HCT116 (cell line): ENCODE results near the gene MICALL2. TPM values are rescaled to one million over a fixed set of nuclear protein-coding genes. Genes with fewer than 3 reads are reported as not detected.

ENCODE experiments used
- ATAC-seq: fragments of 200-7000 bp; cut with Tn5 transposase; 2 replicates; pipeline ENCODE4 v1.9.1; 2020; ENCODE audit warnings: mild to moderate bottlenecking, moderate library complexity
- BruUV-seq: library from RNA; stranded (reverse); fragments of 400-500 nt; replicated peaks from 2 replicates; lab custom pipeline; 2021; lab: Mats Ljungman, UMichigan
- CTCF ChIA-PET: fragments of 300-600 bp; sonication (Branson Sonifier 250); formaldehyde crosslinking; loops from one replicate; lab custom pipeline; 2021; ENCODE audit warnings: antibody characterized with exemption; lab: Charles Lee
- POLR2A ChIA-PET: fragments of 300-600, 350-600 bp; sonication (Branson Sonifier 250); formaldehyde crosslinking; loops from one replicate; lab custom pipeline; 2021; ENCODE audit warnings: antibody characterized with exemption; lab: Charles Lee
- RAD21 ChIA-PET, 2 experiments: fragments of 300-600 bp; sonication (Branson Sonifier 250); formaldehyde crosslinking; loops; one replicate each; lab custom pipeline; 2023; ENCODE audit warnings: low total read pairs in 2 of 2; ENCODE audit not compliant: uncharacterized antibody in 2 of 2, unreplicated experiment in 2 of 2, low non-redundant PET in 1 of 2; lab: Charles Lee
- DNase-seq: peaks from one replicate; pipeline ENCODE4 v3.0.0-alpha.2; 2010; ENCODE audit warnings: low read depth, low spot score
- H2AFZ ChIP-seq: fragments of 200-600 bp; shearing (Covaris generic), sonication (generic); 2 replicates; pipeline ENCODE4 v1.6.1; 2017; ENCODE audit warnings: low read depth, mixed run types, mixed read lengths, antibody characterized with exemption, low read length; ENCODE audit not compliant: poor library complexity, severe bottlenecking
- H3K27ac ChIP-seq: 2 replicates; pipeline ENCODE4 v1.5.1; 2012; ENCODE audit warnings: low read depth, low read length
- H3K27me3 ChIP-seq: fragments of 200-600 bp; sonication (generic); 2 replicates; pipeline ENCODE4 v1.6.1; 2016; ENCODE audit warnings: mixed run types, low read length, mixed read lengths; ENCODE audit not compliant: insufficient read depth
- H3K36me3 ChIP-seq, 2 experiments: fragments of 200-500 bp in 1 of 2; fragments of 200-600 bp in 1 of 2; sonication (Bioruptor generic) in 1 of 2; sonication (generic) in 1 of 2; 2 replicates each; pipeline versions ENCODE4 v1.5.1 to v1.6.1; 2014 to 2016; ENCODE audit warnings: low read length in 2 of 2, inconsistent platforms in 1 of 2, mixed read lengths in 1 of 2, mixed run types in 1 of 2; ENCODE audit not compliant: insufficient read depth in 2 of 2, control insufficient read depth in 1 of 2
- H3K4me1 ChIP-seq, 2 experiments: fragments of 200-600 bp in 1 of 2; sonication (generic) in 1 of 2; 2 replicates each; pipeline versions ENCODE4 v1.5.1 to v1.6.1; 2012 to 2017; ENCODE audit warnings: low read length in 2 of 2, inconsistent platforms in 1 of 2, mild to moderate bottlenecking in 1 of 2, mixed read lengths in 1 of 2, mixed run types in 1 of 2, moderate library complexity in 1 of 2; ENCODE audit not compliant: insufficient read depth in 2 of 2, control insufficient read depth in 1 of 2
- H3K4me2 ChIP-seq: fragments of 200-600 bp; sonication (generic); 2 replicates; pipeline ENCODE4 v1.6.1; 2017; ENCODE audit warnings: mixed run types, low read length, mixed read lengths
- H3K4me3 ChIP-seq, 2 experiments: fragments of 200-600 bp in 1 of 2; sonication (generic) in 1 of 2; replicated peaks in 1 of 2; 2 replicates each; pipeline ENCODE4 v1.5.1; 2011 to 2016; ENCODE audit warnings: low read length in 2 of 2, control low read depth in 1 of 2, low read depth in 1 of 2, mild to moderate bottlenecking in 1 of 2, mixed read lengths in 1 of 2, mixed run types in 1 of 2
- H3K79me2 ChIP-seq: fragments of 200-600 bp; sonication (generic); 2 replicates; pipeline ENCODE4 v1.6.1; 2017; ENCODE audit warnings: mild to moderate bottlenecking, mixed run types, low read length, moderate library complexity, mixed read lengths; ENCODE audit not compliant: insufficient read depth
- H3K9ac ChIP-seq: fragments of 200-600 bp; sonication (generic); 2 replicates; pipeline ENCODE4 v1.6.1; 2016; ENCODE audit warnings: low read length, mixed read lengths
- H3K9me2 ChIP-seq: fragments of 200-600 bp; sonication (generic), shearing (Covaris generic); 2 replicates; pipeline ENCODE4 v1.6.1; 2017; ENCODE audit warnings: mixed run types, mild to moderate bottlenecking, moderate library complexity; ENCODE audit not compliant: insufficient read depth
- H3K9me3 ChIP-seq, 2 experiments: fragments of 200-500 bp in 1 of 2; fragments of 200-600 bp in 1 of 2; sonication (Bioruptor generic) in 1 of 2; sonication (generic) in 1 of 2; 2 replicates each; pipeline ENCODE4 v1.6.1; 2014 to 2017; ENCODE audit warnings: low read length in 2 of 2, mixed read lengths in 2 of 2, inconsistent platforms in 1 of 2, low read depth in 1 of 2, mild to moderate bottlenecking in 1 of 2, mixed run types in 1 of 2, moderate library complexity in 1 of 2; ENCODE audit not compliant: control insufficient read depth in 1 of 2, insufficient read depth in 1 of 2
- H4K20me1 ChIP-seq: fragments of 200-600 bp; sonication (generic), shearing (Covaris generic); 2 replicates; pipeline ENCODE4 v1.6.1; 2017; ENCODE audit warnings: mixed run types, mild to moderate bottlenecking, moderate library complexity; ENCODE audit not compliant: insufficient read depth
- POLR2A ChIP-seq: IDR thresholded peaks from 2 replicates; pipeline ENCODE4 v1.7.0; 2011; ENCODE audit warnings: borderline replicate concordance; ENCODE audit not compliant: insufficient read depth, insufficient read length; ENCODE audit errors: extremely low read depth
- POLR2AphosphoS5 ChIP-seq: IDR thresholded peaks from 2 replicates; pipeline ENCODE4 v1.6.1; 2011; ENCODE audit warnings: mild to moderate bottlenecking, low read depth, low read length, moderate library complexity
- RAD21 ChIP-seq: IDR thresholded peaks from 2 replicates; pipeline ENCODE4 v1.6.1; 2012; ENCODE audit warnings: low read depth, mild to moderate bottlenecking
- SP1 ChIP-seq: IDR thresholded peaks from 2 replicates; pipeline ENCODE4 v1.6.1; 2012; ENCODE audit warnings: low read depth
- TCF7L2 ChIP-seq: IDR thresholded peaks from 2 replicates; pipeline ENCODE4 v1.7.0; 2011; ENCODE audit warnings: borderline replicate concordance, inconsistent platforms; ENCODE audit not compliant: insufficient read depth, insufficient read length; ENCODE audit errors: extremely low read depth
- YY1 ChIP-seq: IDR thresholded peaks from 2 replicates; pipeline ENCODE4 v1.6.1; 2011; ENCODE audit warnings: low read length, low read depth, moderate library complexity, mild to moderate bottlenecking; ENCODE audit not compliant: insufficient replicate concordance; ENCODE audit errors: extremely low read depth
- ZBTB33 ChIP-seq: IDR thresholded peaks from 2 replicates; pipeline ENCODE4 v1.6.1; 2011; ENCODE audit warnings: mild to moderate bottlenecking, low read length, moderate library complexity; ENCODE audit not compliant: insufficient replicate concordance; ENCODE audit errors: extremely low read depth
- ZFX ChIP-seq: fragments of 450-650 bp; IDR thresholded peaks from 2 replicates; pipeline ENCODE4 v1.6.1; 2017
- intact Hi-C: fragments of 100-400 bp; cut with micrococcal nuclease; formaldehyde crosslinking; loops from 2 replicates; pipeline ENCODE4 v1.10.0; 2022
- total RNA-seq: library from RNA; stranded (reverse); gene quantifications from one replicate; pipeline ENCODE4 v1.2.1, GENCODE V29; 2021; ENCODE audit not compliant: unreplicated experiment
- TF ChIP-seq, protein P1 (sequence below): IDR thresholded peaks from 2 replicates; pipeline ENCODE4 v1.6.1; 2012
- TF ChIP-seq, protein P2 (sequence below), 3 experiments: fragments of 200-600 bp in 1 of 3; sonication (generic) in 1 of 3; IDR thresholded peaks in 2 of 3; conservative IDR thresholded peaks in 1 of 3; 2 replicates each; pipeline ENCODE4 v1.5.1; 2012 to 2017; ENCODE audit warnings: low read depth in 2 of 3, low read length in 2 of 3, antibody characterized with exemption in 1 of 3, borderline replicate concordance in 1 of 3, control low read depth in 1 of 3, mild to moderate bottlenecking in 1 of 3, mixed read lengths in 1 of 3, mixed run types in 1 of 3, moderate library complexity in 1 of 3; ENCODE audit not compliant: insufficient read depth in 1 of 3

The MICALL2 gene
- total RNA-seq, 1 experiment from 2014 or later, result 60.7 TPM

DNA sequence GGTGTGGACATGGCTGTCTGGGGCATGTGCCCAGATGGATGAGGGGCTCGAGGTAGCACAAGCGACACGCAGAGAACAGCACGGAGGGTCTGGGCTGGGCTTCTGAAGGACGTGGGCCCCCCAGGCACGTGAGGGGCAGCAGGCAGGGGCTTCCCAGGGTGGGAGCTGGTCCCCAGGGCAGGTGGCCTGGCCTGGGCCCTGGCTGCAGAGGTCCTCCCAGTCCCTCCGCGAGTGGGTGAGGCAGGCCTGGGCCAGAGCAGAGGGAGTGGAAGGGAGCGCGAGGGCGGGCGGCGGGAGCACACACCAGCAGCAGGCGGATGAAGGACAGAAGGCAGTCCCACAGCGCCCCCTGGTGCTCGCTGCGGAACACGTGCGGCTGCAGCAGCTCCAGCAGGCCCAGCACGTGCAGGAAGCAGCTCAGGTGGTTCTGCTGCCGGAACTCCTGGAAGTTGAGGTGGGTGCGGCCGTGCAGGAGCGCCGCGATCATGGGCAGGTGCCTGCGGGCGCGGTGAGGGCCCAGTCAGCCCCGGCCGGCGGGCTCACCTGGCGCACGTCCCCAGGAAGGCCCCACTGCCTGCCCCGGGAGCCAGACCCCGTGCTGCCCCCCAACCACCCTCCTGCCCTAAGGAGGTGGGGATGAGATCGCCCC lies 14.7 kb upstream of the MICALL2 start:
- no peaks in the 10 kb centered on the region for H3K27me3 ChIP-seq
- H2AFZ ChIP-seq, result no peak overlapping the region
- H3K36me3 ChIP-seq, result peaks cover 2 to 20% of the 10 kb centered on the region in 2 experiments
- ATAC-seq, result peak; percentile 80
- no peaks in the 10 kb centered on the region for H4K20me1 ChIP-seq
- no peaks in the 10 kb centered on the region for H3K9me3 ChIP-seq
- H3K79me2 ChIP-seq, result no peaks in the 10 kb centered on the region
- no TSS peak for BruUV-seq
- intact Hi-C loops, result loop anchor here (1.0 kb wide), 3 partner anchors 42 to 280 kb away; no protein-coding TSS in a partner anchor
- ChIA-PET CTCF (interaction anchor here (0.6 to 2.0 kb wide), 11 partner anchors 12 to 290 kb away, joined by 3 to 20 read pairs (median 4); partner anchors contain the start of gene TMEM184A), POLR2A (no interaction called here), RAD21 (interaction anchor here in 1 of 2 experiments (0.5 to 0.8 kb wide), 3 partner anchors 13 to 252 kb away, joined by 3 to 5 read pairs (median 4); no protein-coding TSS in a partner anchor)
- peak overlapping the region; percentile 46 for H3K9ac ChIP-seq
- no peak overlapping the region for H3K4me3 ChIP-seq
- peak overlapping the region; percentile 62; the same call in 1 of the 2 replicates for H3K27ac ChIP-seq
- no peaks in the 10 kb centered on the region for H3K9me2 ChIP-seq
- peak overlapping the region; percentile 42 for H3K4me2 ChIP-seq
- DNase-seq, result peak; percentile 72
- TF ChIP-seq, protein P1, sequence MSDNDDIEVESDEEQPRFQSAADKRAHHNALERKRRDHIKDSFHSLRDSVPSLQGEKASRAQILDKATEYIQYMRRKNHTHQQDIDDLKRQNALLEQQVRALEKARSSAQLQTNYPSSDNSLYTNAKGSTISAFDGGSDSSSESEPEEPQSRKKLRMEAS, result peak; percentile 98
- peak; percentile 64 for TF ChIP-seq TCF7L2
- no peak for TF ChIP-seq POLR2A
- TF ChIP-seq ZBTB33, result no peak
- TF ChIP-seq SP1, result no peak; the same call in 1 of the 2 replicates
- TF ChIP-seq YY1, result no peak
- TF ChIP-seq ZFX, result peak; percentile 59; the same call in 1 of the 2 replicates
- peak; percentile 31; the same call in 1 of the 2 replicates for TF ChIP-seq POLR2AphosphoS5
- TF ChIP-seq, protein P2, sequence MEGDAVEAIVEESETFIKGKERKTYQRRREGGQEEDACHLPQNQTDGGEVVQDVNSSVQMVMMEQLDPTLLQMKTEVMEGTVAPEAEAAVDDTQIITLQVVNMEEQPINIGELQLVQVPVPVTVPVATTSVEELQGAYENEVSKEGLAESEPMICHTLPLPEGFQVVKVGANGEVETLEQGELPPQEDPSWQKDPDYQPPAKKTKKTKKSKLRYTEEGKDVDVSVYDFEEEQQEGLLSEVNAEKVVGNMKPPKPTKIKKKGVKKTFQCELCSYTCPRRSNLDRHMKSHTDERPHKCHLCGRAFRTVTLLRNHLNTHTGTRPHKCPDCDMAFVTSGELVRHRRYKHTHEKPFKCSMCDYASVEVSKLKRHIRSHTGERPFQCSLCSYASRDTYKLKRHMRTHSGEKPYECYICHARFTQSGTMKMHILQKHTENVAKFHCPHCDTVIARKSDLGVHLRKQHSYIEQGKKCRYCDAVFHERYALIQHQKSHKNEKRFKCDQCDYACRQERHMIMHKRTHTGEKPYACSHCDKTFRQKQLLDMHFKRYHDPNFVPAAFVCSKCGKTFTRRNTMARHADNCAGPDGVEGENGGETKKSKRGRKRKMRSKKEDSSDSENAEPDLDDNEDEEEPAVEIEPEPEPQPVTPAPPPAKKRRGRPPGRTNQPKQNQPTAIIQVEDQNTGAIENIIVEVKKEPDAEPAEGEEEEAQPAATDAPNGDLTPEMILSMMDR (IDR thresholded peaks at IDR 0.05 in 2 of 3, conservative IDR thresholded peaks at IDR 0.05 in 1 of 3; ENCODE audit: borderline replicate concordance in 1 of 3, insufficient read depth in 1 of 3, low read depth in 2 of 3, low read length in 2 of 3), result peak; percentile 71 to 84 (median 82); a peak in 5 of 6 replicates
- TF ChIP-seq RAD21, result peak; percentile 94
- peaks cover 3 to 13% of the 10 kb centered on the region in 2 experiments; a peak in 3 of 4 replicates for H3K4me1 ChIP-seq
